ENCODE results near the gene ALK. TPM values are rescaled to one million over a fixed set of nuclear protein-coding genes. Genes with fewer than 3 reads are reported as not detected.

Gene ALK
- total RNA-seq, 1 donor from 2014 or later, result not detected

DNA sequence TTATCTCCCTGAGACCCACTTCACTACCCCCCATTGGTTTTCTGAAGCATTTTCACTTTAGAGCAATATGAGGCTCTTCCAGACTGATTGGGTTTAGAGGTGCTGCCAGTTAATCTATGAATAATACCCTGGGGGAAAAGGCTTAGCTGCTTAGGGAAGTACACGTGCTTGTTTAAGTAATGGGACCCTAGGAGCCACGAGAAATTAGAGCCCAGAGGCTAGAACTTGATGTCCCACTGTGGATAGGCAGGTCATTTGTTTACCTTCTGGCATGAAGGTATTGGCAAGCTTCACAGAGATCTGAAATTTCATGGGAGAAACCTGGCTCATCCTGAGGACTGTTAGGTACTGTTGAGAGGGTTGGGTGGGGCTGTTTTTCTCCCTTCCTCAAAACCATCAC, 746.4 kb downstream of the ALK start:
- DNase-seq, result no peak

DNA sequence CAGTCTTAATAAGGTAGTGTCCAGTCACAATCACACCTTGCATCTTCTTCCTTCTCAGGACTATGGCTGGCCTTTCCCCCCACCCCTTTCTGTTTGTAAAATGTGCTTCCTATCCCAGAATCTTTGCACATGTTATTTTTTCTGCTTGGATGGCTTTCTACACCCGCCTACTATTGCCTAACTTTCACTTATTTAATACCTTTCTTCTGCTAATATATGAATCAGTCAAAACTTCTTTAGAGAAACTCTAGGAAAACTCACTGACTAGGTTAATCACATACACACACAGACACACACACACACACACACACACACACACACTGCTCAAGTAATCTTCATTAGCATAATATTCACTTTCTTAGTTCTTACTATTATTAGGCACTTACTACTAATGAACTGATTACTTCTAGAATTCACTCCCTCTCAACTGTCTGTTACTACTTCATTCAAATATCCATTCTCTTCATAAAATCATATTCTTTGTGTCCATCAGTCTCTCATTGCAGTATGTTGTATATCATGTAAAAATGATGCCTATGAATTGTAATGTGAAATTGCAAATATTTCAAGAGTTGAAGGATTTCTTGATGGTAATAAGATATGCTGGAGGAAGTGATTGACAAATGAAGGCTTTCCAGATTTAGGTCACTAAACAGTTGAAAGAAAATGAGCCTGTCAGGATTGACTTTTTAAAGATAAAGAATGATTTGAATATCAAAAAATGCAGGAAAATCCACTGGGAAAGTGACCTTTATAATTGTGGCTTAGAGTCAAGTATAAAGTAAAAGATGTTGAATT, 754.9 kb downstream of the ALK start:
- no peak for DNase-seq

DNA sequence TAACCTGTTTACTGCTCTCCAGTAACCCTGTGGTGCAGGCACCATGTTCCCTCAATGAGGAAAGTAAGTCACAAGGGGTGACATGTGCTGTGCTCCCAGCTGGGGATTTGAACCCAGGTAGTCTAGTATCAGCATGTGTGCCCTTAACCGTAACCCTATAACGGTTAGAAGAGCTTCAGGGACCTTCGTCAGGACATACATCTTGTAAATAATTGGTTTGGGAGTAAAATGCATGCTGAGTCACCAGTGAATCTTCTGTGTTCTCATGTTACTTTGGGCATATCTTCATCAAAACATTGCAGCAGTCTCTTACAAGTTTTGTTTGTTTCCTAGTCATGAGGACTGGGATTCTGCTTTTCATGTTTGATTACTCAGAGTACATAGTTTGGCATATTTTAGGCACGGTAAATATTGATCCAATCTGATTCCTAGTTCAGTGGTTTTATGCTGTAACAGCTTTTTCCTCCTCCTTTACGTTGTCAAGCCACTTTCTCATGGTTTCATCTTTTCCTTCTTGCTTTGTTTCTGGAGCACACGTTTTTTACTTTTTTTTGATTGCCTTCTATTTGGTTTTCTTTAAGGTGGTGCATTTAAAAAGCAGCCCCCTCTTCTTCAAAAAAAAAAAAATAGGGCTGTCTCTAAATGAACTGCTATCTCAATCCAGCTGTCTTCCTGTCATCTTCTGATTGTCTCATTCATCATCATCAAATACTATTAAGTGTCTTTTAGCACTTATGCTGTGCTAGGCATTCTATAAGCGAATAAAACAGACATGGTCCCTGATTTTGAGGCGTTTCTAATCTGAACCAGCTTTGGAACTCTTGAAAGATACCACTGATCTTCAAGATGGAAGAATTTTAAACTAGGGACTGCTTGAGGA, 755.8 kb downstream of the ALK start:
- no peak for DNase-seq

DNA sequence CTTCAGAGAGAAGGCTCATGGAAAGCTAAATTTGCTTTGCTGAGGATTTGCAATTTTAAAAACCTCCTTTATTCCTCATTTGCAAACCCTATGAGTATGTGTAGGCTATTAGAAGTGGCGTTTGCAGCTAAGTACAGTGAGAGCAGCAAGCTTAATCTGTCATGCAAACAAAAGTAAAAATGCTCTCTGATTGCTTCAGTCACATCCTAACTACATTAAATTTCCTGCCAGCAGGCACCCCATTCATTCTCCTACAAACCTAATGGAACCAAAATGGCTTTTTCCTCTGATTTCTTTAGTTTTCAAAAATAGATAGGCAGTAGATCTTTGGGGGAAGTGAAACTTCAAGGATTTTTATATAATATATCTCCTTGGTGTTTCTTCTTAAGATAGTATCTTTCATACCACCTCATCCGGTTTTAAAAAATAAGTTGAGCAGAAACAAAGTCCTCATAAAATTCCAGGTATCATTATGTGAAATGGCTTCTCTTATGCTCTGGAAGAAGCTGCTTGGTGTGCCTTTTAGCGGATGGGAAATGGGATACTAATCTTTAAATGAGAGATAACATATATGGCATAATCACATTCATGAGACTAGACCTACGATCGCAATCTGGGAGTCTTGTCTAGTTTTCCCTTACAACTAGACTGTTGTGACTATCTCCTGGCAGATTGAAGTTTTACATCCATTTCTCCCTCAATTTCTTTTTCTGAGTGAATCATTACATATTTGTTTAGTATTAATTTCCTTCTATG, 757.1 kb downstream of the ALK start:
- DNase-seq, result no peak

DNA sequence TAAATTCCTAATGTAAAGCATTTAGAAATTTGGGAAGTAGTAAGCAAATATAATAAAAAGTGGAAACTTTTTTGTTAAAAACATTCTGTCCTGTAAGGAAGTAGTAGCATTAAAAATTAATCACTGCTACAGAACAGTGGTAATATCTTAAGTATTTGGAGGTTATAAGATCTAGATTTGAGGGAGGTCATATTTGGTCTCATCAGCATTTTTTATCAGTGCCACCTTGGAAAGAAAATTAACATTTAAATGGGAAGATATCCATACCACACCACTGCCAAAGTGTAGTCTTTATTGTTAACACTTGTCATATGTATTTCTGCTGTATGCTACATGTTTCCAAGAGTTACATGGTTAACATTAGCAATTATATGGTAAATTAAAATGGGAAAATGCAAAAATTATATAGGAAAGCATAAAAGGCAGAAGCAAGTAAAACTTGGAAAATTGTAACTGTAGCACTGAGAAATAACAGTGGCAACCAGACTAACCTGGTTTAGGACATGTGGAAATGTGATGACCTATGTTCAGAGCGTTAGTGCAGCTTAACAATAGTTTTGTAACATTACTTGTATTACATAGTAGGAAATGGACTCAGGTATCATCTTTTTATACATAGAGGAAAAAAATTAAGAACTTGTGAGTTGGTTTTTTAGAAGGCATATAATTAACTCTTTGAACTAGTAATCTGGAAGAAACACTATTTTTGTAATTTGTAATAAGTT, 759.0 kb downstream of the ALK start:
- no peak for DNase-seq

DNA sequence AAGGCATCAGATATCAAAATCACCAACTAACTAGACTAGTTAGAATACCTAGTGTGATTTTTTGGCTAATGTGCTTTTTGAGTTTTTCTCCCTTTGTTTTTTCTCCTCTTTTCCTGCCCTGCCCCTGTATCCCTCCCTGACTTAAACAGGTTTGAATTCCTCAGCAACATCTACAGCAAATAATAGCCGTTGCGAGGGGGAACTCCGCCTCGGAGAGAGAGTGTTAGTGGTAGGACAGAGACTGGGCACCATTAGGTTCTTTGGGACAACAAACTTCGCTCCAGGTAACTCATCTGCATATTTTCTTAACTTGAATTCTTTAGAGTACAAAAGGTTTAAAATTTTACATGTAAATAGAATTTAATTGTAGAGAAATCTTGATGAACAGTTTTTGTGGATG, 761.2 kb downstream of the ALK start:
- no peak for DNase-seq

DNA sequence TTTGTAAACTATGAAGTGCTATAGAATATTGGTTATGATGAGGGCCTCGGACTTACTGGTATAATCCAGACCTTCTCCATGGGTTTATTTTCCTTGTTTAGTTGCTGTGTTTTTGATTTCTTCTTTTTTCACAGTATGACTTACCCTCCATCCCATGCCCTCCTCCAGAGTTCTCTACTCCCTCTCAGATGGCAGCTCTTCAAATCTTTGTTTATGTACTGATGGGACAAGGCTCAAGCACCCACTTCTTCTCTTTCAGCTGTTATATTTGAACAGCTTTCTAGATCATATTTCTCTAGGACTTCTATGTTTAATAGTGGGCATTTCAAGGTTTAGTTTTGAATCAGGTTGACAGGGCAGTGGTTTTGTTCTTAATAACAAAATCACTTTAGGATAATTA, 762.3 kb downstream of the ALK start:
- no peak for DNase-seq

DNA sequence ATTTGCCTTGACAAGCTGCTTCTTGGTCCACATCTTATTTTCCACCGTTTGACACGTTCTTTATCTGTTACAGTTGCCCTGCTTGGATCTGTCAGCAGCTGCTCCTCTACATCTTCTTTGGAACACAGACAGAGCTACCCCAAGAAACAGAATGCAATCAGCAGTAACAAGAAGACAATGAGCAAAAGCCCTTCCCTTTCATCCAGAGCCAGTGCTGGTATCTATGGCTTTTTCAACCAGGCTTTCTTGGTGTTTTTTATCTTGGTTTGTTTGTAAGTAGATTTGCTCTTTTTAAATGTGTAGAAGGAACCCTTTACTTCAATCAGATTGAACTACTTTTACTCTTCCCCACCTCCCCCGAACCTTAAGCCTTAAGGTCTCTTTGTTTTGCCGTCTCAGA, 764.3 kb downstream of the ALK start:
- no peak for DNase-seq

DNA sequence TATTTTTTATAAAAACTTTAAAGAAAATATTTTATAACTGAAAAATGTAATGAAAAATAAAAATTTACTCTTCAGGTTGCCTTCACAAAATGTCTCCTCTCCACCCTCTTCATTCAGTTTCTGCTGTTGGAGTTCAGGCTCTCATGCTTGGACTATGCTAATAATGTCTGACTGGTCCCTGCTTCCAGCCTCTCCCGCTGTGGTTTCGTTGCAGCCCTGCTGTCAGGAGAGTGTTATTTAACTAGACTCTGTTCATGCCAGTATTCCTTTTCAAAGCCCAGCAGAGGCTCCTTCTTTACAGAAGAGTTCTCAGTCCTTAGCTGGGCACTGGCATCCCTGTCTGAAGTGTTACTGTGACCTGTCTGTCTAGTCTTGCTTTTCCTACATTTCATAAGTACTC, 765.8 kb downstream of the ALK start:
- no peak for DNase-seq

DNA sequence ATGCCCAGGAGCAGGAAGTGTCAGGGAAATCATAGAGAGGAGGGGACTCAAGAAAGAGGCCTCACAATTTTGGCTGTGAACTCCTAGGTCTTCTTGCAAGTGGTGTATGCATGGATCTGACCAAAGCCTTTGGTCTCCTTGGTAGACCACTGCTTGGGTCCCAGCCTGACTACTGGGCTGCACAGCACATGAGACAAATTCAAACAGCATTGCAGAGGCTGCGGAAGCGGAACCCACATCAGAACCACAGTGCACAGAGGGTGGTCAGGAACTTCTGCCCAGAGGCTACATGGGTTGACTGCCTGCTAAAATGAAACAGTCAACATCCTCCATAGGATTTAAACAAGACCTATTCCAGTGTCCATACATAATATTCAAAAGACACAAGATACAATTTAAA, 766.8 kb downstream of the ALK start:
- DNase-seq, result no peak

DNA sequence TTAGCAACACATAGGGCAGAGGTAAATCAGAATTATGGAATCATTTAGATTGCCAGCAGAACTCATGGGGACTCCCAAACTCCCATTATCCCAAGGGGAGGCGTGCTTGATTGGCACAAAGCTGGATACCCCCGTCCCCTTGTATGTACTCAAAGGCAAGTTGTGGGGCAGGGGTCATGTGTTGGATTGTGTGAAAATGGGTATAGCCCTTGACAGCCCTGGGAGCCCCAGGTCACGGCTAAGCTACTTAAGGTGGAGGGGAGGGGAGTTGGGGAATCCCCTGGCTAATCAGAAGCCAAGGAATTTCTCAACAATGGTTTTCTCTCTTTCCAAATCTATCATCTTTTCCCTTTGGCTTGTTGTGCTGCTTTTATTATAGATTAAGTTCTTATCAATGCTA, 773.4 kb downstream of the ALK start:
- no peak for DNase-seq

DNA sequence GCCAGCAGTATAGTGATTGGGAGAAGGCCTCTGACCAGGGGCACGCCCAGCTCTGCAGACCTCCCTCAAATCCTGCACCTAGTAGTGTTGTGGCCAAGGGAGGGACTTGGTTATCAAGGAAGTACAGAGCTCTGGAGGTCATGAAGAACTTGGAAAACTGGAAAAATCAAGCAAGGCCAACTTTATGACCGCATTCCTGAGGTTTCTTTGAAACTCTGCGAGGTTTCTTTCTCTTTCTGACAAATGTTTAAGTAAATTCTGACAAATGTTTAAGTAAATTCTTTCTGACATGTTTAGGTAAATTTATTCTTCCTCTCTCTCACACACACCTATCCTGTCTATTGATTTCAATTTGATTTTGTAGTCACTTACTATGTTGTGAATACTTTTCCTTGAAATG, 775.2 kb downstream of the ALK start:
- DNase-seq, result no peak

DNA sequence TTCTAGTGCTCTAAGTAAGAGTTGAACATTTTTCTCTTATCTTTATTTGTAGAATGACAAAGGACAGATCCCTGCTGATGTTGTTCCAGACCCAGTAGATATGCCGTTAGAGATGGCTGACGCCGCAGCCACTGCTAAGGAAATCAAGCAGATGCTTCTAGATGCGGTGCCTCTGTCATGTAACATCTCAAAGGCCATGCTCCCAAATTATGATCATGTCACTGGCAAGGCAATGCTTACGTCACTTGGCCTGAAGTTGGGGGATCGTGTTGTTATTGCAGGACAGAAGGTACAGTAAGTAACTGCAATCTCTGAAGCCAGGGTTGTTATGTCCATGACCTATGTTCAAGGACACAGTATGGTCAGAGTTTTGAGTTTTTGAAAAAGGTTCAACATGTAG, 777.7 kb downstream of the ALK start:
- DNase-seq, result no peak

Other genes starting within 250 kb of the ALK start
- gene YPEL5, start 225.4 kb upstream of the ALK start, total RNA-seq, result 79.4 and 99.2 TPM in 2 replicates

Data from dermis blood vessel endothelial cell (primary cell).